Esophagus muscularis mucosa (tissue), 3 donors: Measurements from ENCODE around the gene TRIM52.

Source experiments
- CTCF ChIP-seq, 3 experiments: fragments of 200-600 bp in 2 of 3; fragments of 450-650 bp in 1 of 3; sonication (generic) in 2 of 3; IDR thresholded peaks; one replicate each; pipeline ENCODE4 v1.5.1; 2017 to 2019; ENCODE audit warnings: antibody characterized with exemption in 3 of 3, mild to moderate bottlenecking in 2 of 3, moderate library complexity in 1 of 3
- EP300 ChIP-seq: sonication (generic); formaldehyde crosslinking; IDR thresholded peaks from one replicate; pipeline ENCODE4 v1.6.1; 2017; ENCODE audit warnings: antibody characterized with exemption

- TF ChIP-seq CTCF (IDR thresholded peaks at IDR 0.05) = no peak
- no peak for TF ChIP-seq EP300
Measured at GRCh38 chr5:181212080-181212479, 48.9 kb downstream of the TRIM52 start.
